Measurements from ENCODE around the gene ABHD14A. TPM values are rescaled to one million over a fixed set of nuclear protein-coding genes. Genes with fewer than 3 reads are reported as not detected.
A peak's percentile ranks its signal among the peaks of the same experiment; 100 is the strongest.

Gene ABHD14A
- total and polyA plus RNA-seq, 2 of the 4 experiments (the other 2 are of a cell fraction): 3.4 to 10.0 TPM

- in situ Hi-C loops (cut with MboI; ENCODE audit: low sequenced_read_pairs) (no loop called here), intact Hi-C loops (cut with micrococcal nuclease) (loop anchor here (2.0 kb wide), 1 partner anchor 40 kb away; the partner anchor contains the start of gene PARP3), dilution Hi-C loops (cut with HindIII; ENCODE audit: low sequenced_read_pairs, unreplicated experiment) (no loop called here)
- Histone ChIP-seq H3K36me3 (ENCODE audit: control insufficient read depth, insufficient read depth, low read length) (no peaks in the 10 kb centered on the region; the same call in 1 of the 2 replicates), H2BK15ac (ENCODE audit: low read depth, low read length) (peak overlapping the region; percentile 46; the same call in 1 of the 3 replicates), H3K9ac (ENCODE audit: low read depth, low read length) (peak overlapping the region; percentile 84), H2AFZ (replicated peaks; ENCODE audit: low read length, poor library complexity) (peak overlapping the region; percentile 85), H4K5ac (ENCODE audit: low read depth, low read length) (peak overlapping the region; percentile 80), H4K8ac (ENCODE audit: low read depth in 2 of 2, low read length in 2 of 2) (peak overlapping the region; percentile 45 to 65), H3K23ac (ENCODE audit: low read depth, low read length) (peak overlapping the region; percentile 78; the same call in 1 of the 2 replicates), H3K4ac (ENCODE audit: low read depth, low read length) (peak overlapping the region; percentile 84), H4K20me1 (ENCODE audit: insufficient read depth, low read length) (peaks cover 4% of the 10 kb centered on the region), H2AK9ac (replicated peaks; ENCODE audit: low read depth, low read length, poor library complexity) (peak overlapping the region; percentile 91), H3K4me2 (ENCODE audit: low read depth, low read length) (peak overlapping the region; percentile 97), H3K4me1 (ENCODE audit: control insufficient read depth, insufficient read depth, low read length) (peaks cover 11% of the 10 kb centered on the region), H3K14ac (replicated peaks; ENCODE audit: low read depth, low read length) (peak overlapping the region; percentile 87), H3K9me1 (ENCODE audit: insufficient read depth, low read length) (peaks cover 7% of the 10 kb centered on the region), H3K9me3 (ENCODE audit: control insufficient read depth, insufficient read depth, low read length) (no peaks in the 10 kb centered on the region), H3K18ac (ENCODE audit: low read depth, low read length) (peak overlapping the region; percentile 74), H2BK120ac (ENCODE audit: low read depth, low read length) (peak overlapping the region; percentile 6; the same call in 1 of the 2 replicates), H2AK5ac (ENCODE audit: low read depth, low read length) (peak overlapping the region; percentile 97), H3K79me1 (ENCODE audit: low read depth in 1 of 2, low read length in 2 of 2) (peaks cover 5 to 44% of the 10 kb centered on the region in 2 experiments; a peak in 3 of 4 replicates), H3K56ac (ENCODE audit: extremely low read depth, insufficient read depth, low read length) (peak overlapping the region; percentile 5; the same call in 1 of the 2 replicates), H2BK20ac (ENCODE audit: low read depth, low read length) (no peak overlapping the region), H2BK5ac (ENCODE audit: low read depth, low read length, poor library complexity, severe bottlenecking) (peak overlapping the region; percentile 73), H4K91ac (ENCODE audit: insufficient read depth, low read depth, low read length) (peak overlapping the region; percentile 56), H3K27me3 (ENCODE audit: control insufficient read depth, insufficient read depth, low read length) (no peaks in the 10 kb centered on the region), H3K4me3 (ENCODE audit: insufficient read depth, low read depth, low read length) (peak overlapping the region; percentile 63), H3K27ac (ENCODE audit: insufficient read depth, low read length) (peak overlapping the region; percentile 90)
- TF ChIP-seq CHD1 (IDR thresholded peaks at IDR 0.05; ENCODE audit: low read depth, low read length) (no peak), NFE2L2 (IDR thresholded peaks at IDR 0.05; ENCODE audit: low read depth, low read length) (no peak), CTCF (conservative IDR thresholded peaks at IDR 0.05; ENCODE audit: low read depth, low read length) (peak; percentile 41), BHLHE40 (IDR thresholded peaks at IDR 0.05; ENCODE audit: low read depth, low read length) (peak; percentile 77)
- ChIA-PET CTCF (interaction anchor here (0.7 to 1.3 kb wide), 2 partner anchors 9 to 10 kb away, joined by 3 read pairs; partner anchors contain the start of gene ABHD14B), POLR2A (ENCODE audit: unreplicated experiment) (interaction anchor here (1.0 kb wide), 1 partner anchor 10 kb away, joined by 6 read pairs; no protein-coding TSS in a partner anchor)
- DNase-seq: no peak
- no TSS peak for BruUV-seq (replicated peaks)
- WGBS, 2 experiments (ENCODE audit: extremely low coverage in 2 of 2, insufficient read length in 1 of 2): no CpG with 5 or more reads among the region's 4 CpGs
- peak; percentile 10; the same call in 1 of the 2 replicates for ATAC-seq (ENCODE audit: low read depth)
Measured at GRCh38 chr3:51982352-51982837, 7.5 kb downstream of the ABHD14A start.
